Cardiac fibroblast (primary cell): ENCODE results near the gene SETBP1.

Source experiments
- DNase-seq, 2 donors: peaks; one replicate each; pipeline versions ENCODE4 v3.0.0 to v3.0.0-alpha.2; 2010; ENCODE audit warnings: low read depth in 2 of 2
- H3K4me3 ChIP-seq, 2 donors: replicated peaks in 1 of 2; 1 replicate in 1 of 2; 2 replicates in 1 of 2; pipeline ENCODE4 v1.5.1; 2011; ENCODE audit warnings: low read depth in 2 of 2, low read length in 2 of 2, mild to moderate bottlenecking in 2 of 2, moderate library complexity in 1 of 2
- TF ChIP-seq, protein P1 (sequence below): IDR thresholded peaks from one replicate; pipeline ENCODE4 v1.5.1; 2011; ENCODE audit warnings: low read depth, mild to moderate bottlenecking, low read length, inconsistent platforms

SETBP1 gene

DNA sequence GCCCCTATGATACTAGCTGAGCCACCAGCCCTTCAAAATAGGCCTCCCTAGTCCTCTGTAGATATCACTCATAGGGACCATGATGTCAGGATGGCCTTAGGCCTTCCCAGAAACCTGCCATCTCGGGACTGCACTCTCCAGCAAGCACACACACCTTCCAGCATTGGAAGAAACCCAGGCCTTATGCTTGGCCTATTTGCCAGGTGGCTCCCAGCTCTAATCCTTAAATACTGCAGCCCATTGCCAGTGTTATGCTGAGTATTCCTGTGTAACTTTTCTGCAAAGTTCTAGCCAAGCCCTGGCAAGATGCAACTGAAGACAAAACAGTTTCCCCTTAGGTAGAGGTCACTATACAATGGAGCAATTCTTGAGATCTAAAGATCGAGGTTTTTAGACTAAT is 316.5 kb downstream of the SETBP1 start:
- TF ChIP-seq, protein P1, sequence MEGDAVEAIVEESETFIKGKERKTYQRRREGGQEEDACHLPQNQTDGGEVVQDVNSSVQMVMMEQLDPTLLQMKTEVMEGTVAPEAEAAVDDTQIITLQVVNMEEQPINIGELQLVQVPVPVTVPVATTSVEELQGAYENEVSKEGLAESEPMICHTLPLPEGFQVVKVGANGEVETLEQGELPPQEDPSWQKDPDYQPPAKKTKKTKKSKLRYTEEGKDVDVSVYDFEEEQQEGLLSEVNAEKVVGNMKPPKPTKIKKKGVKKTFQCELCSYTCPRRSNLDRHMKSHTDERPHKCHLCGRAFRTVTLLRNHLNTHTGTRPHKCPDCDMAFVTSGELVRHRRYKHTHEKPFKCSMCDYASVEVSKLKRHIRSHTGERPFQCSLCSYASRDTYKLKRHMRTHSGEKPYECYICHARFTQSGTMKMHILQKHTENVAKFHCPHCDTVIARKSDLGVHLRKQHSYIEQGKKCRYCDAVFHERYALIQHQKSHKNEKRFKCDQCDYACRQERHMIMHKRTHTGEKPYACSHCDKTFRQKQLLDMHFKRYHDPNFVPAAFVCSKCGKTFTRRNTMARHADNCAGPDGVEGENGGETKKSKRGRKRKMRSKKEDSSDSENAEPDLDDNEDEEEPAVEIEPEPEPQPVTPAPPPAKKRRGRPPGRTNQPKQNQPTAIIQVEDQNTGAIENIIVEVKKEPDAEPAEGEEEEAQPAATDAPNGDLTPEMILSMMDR: no peak
- H3K4me3 ChIP-seq: no peak overlapping the region
- DNase-seq: no peak

DNA sequence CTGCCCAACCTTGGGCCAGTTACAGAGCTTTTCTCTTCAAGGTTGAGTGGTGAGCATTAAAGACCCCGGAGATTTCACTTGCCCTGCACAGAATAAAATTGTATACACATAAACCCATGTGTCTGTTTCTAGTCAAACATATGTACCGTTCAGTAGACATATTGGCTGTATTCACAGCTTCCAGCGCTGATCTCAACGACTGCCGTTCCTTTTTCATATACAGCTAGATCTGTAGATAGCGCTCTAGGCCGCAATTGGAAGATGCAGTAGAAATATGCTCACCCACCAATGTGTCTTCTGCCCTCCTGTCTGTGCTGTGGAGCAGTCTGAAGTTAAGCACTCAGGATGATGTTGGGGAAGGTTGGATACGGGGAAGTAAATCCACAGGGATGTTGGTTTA is 317.7 kb downstream of the SETBP1 start:
- TF ChIP-seq, protein P1: no peak
- no peak for DNase-seq

DNA sequence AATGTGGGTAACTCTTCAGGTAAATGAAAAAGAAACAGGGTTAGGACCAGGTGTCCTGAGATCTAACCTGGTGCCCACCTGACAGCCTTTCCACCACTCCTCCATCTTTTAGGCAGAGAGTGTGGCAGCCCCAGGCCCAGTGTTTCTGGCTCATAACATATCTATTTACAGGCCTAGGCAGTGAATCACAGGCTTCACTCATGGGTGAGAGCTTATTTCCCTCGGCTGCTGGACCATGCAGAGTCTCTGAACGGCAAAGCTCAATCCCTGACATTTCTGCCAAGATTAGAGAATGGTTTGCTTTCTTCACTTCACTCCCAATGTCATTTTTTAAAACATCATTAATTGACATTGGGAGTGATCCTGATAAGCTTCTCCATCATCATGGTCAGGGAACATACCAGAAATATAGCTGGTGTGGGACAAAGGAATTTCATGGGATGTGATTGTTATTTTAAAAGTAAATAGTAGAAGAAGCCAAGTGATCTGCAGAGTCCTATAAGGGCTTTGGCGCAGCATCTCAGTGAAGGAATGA is 323.9 kb downstream of the SETBP1 start:
- no peak for DNase-seq
- H3K4me3 ChIP-seq: no peak overlapping the region
- TF ChIP-seq, protein P1: no peak

More for the DNA sequence above, 317.7 kb downstream of the SETBP1 start:
- no peak overlapping the region for H3K4me3 ChIP-seq

DNA sequence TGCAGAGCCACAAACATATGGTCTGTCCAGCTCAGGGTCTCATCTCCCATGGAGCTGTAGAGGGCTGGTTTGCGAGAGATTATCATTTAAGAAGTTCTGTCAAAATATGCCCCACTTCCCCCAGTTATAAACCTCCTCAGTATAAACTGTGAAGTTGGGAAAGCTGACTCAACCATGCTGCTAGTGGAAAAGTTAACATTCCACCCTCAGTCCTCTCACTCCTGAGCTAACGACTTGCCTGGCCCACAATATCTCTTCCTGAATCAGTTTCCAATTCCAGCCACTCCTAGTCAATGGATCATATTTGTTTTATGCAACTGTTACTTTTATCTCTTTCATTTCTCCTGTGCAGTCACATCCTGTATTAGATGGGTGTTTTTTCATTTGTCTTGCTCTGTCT is 326.2 kb downstream of the SETBP1 start:
- H3K4me3 ChIP-seq: no peak overlapping the region
- TF ChIP-seq, protein P1: no peak
- no peak for DNase-seq

DNA sequence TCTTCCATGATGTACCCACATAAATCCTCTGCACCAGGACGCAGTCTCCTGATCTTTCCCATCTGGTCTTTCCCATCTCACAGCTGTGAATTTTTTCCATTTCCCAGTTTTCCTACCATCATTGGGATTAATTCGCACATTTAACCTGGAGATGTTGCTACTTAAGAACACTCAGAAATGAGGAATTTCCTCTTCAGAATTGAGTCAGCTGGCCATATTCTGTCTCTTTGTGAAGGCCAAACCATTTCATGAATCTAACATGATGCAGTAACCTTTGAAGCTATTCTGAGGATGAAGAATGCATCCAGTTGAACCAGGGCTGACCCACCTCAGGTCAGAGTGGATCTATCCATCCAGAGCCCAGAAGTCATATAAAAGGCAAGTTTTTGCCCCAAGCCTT is 326.8 kb downstream of the SETBP1 start:
- H3K4me3 ChIP-seq: no peak overlapping the region
- TF ChIP-seq, protein P1: no peak
- peak in 1 of 2 donors; percentile 28 for DNase-seq

DNA sequence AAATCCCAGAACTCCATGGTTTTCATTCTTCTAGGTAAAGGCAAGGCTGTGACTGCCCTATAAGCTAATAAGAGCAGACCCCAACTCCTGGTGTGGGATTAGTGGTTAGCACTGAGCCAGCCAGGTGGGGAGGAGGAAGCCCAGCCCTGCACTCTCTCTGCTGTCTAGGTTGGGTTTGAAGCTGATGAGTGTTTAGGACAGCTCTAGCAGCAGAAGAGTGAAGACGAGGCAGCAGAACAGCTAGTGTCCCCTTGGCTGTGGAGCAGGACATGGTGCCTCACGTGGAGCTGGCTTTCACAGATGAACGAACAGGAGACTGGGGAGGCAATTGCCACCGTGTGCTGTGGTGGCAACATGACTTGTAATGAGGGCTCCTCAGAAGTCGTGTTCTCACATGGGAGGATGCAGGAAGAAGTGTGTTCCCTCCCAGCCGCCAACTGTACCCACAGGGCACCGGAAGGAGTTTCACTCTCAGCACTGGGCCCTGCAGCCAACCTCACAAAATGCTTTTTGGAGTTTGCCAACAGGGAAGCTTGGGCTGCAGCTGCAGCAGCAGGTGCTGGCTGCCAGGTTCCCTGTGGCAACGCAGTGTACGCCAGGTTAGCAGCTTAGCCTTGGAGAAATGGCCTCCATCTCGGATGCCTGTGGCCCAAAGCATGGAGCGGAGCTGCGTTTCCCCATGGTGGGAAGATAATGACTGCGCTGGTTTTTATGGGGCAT is 328.2 kb downstream of the SETBP1 start:
- H3K4me3 ChIP-seq: no peak overlapping the region
- DNase-seq: no peak
- TF ChIP-seq, protein P1: no peak
